HCT116 (cell line): ENCODE data around the gene HCN1. TPM values are rescaled to one million over a fixed set of nuclear protein-coding genes. Genes with fewer than 3 reads are reported as not detected.

Source experiments
- ATAC-seq: fragments of 200-7000 bp; cut with Tn5 transposase; 2 replicates; pipeline ENCODE4 v1.9.1; 2020; ENCODE audit warnings: mild to moderate bottlenecking, moderate library complexity
- BruUV-seq: library from RNA; stranded (reverse); fragments of 400-500 nt; replicated peaks from 2 replicates; lab custom pipeline; 2021; lab: Mats Ljungman, UMichigan
- CTCF ChIA-PET: fragments of 300-600 bp; sonication (Branson Sonifier 250); formaldehyde crosslinking; loops from one replicate; lab custom pipeline; 2021; ENCODE audit warnings: antibody characterized with exemption; lab: Charles Lee
- POLR2A ChIA-PET: fragments of 300-600, 350-600 bp; sonication (Branson Sonifier 250); formaldehyde crosslinking; loops from one replicate; lab custom pipeline; 2021; ENCODE audit warnings: antibody characterized with exemption; lab: Charles Lee
- RAD21 ChIA-PET, 2 experiments: fragments of 300-600 bp; sonication (Branson Sonifier 250); formaldehyde crosslinking; loops; one replicate each; lab custom pipeline; 2023; ENCODE audit warnings: low total read pairs in 2 of 2; ENCODE audit not compliant: uncharacterized antibody in 2 of 2, unreplicated experiment in 2 of 2, low non-redundant PET in 1 of 2; lab: Charles Lee
- DNase-seq: peaks from one replicate; pipeline ENCODE4 v3.0.0-alpha.2; 2010; ENCODE audit warnings: low read depth, low spot score
- H2AFZ ChIP-seq: fragments of 200-600 bp; shearing (Covaris generic), sonication (generic); 2 replicates; pipeline ENCODE4 v1.6.1; 2017; ENCODE audit warnings: low read depth, mixed run types, mixed read lengths, antibody characterized with exemption, low read length; ENCODE audit not compliant: poor library complexity, severe bottlenecking
- H3K27ac ChIP-seq: 2 replicates; pipeline ENCODE4 v1.5.1; 2012; ENCODE audit warnings: low read depth, low read length
- H3K27me3 ChIP-seq: fragments of 200-600 bp; sonication (generic); 2 replicates; pipeline ENCODE4 v1.6.1; 2016; ENCODE audit warnings: mixed run types, low read length, mixed read lengths; ENCODE audit not compliant: insufficient read depth
- H3K36me3 ChIP-seq, 2 experiments: fragments of 200-500 bp in 1 of 2; fragments of 200-600 bp in 1 of 2; sonication (Bioruptor generic) in 1 of 2; sonication (generic) in 1 of 2; 2 replicates each; pipeline versions ENCODE4 v1.5.1 to v1.6.1; 2014 to 2016; ENCODE audit warnings: low read length in 2 of 2, inconsistent platforms in 1 of 2, mixed read lengths in 1 of 2, mixed run types in 1 of 2; ENCODE audit not compliant: insufficient read depth in 2 of 2, control insufficient read depth in 1 of 2
- H3K4me1 ChIP-seq, 2 experiments: fragments of 200-600 bp in 1 of 2; sonication (generic) in 1 of 2; 2 replicates each; pipeline versions ENCODE4 v1.5.1 to v1.6.1; 2012 to 2017; ENCODE audit warnings: low read length in 2 of 2, inconsistent platforms in 1 of 2, mild to moderate bottlenecking in 1 of 2, mixed read lengths in 1 of 2, mixed run types in 1 of 2, moderate library complexity in 1 of 2; ENCODE audit not compliant: insufficient read depth in 2 of 2, control insufficient read depth in 1 of 2
- H3K4me2 ChIP-seq: fragments of 200-600 bp; sonication (generic); 2 replicates; pipeline ENCODE4 v1.6.1; 2017; ENCODE audit warnings: mixed run types, low read length, mixed read lengths
- H3K4me3 ChIP-seq, 2 experiments: fragments of 200-600 bp in 1 of 2; sonication (generic) in 1 of 2; replicated peaks in 1 of 2; 2 replicates each; pipeline ENCODE4 v1.5.1; 2011 to 2016; ENCODE audit warnings: low read length in 2 of 2, control low read depth in 1 of 2, low read depth in 1 of 2, mild to moderate bottlenecking in 1 of 2, mixed read lengths in 1 of 2, mixed run types in 1 of 2
- H3K79me2 ChIP-seq: fragments of 200-600 bp; sonication (generic); 2 replicates; pipeline ENCODE4 v1.6.1; 2017; ENCODE audit warnings: mild to moderate bottlenecking, mixed run types, low read length, moderate library complexity, mixed read lengths; ENCODE audit not compliant: insufficient read depth
- H3K9ac ChIP-seq: fragments of 200-600 bp; sonication (generic); 2 replicates; pipeline ENCODE4 v1.6.1; 2016; ENCODE audit warnings: low read length, mixed read lengths
- H3K9me2 ChIP-seq: fragments of 200-600 bp; sonication (generic), shearing (Covaris generic); 2 replicates; pipeline ENCODE4 v1.6.1; 2017; ENCODE audit warnings: mixed run types, mild to moderate bottlenecking, moderate library complexity; ENCODE audit not compliant: insufficient read depth
- H3K9me3 ChIP-seq, 2 experiments: fragments of 200-500 bp in 1 of 2; fragments of 200-600 bp in 1 of 2; sonication (Bioruptor generic) in 1 of 2; sonication (generic) in 1 of 2; 2 replicates each; pipeline ENCODE4 v1.6.1; 2014 to 2017; ENCODE audit warnings: low read length in 2 of 2, mixed read lengths in 2 of 2, inconsistent platforms in 1 of 2, low read depth in 1 of 2, mild to moderate bottlenecking in 1 of 2, mixed run types in 1 of 2, moderate library complexity in 1 of 2; ENCODE audit not compliant: control insufficient read depth in 1 of 2, insufficient read depth in 1 of 2
- H4K20me1 ChIP-seq: fragments of 200-600 bp; sonication (generic), shearing (Covaris generic); 2 replicates; pipeline ENCODE4 v1.6.1; 2017; ENCODE audit warnings: mixed run types, mild to moderate bottlenecking, moderate library complexity; ENCODE audit not compliant: insufficient read depth
- CEBPB ChIP-seq: IDR thresholded peaks from 2 replicates; pipeline ENCODE4 v1.6.1; 2012; ENCODE audit warnings: low read depth
- ELF1 ChIP-seq: IDR thresholded peaks from 2 replicates; pipeline ENCODE4 v1.6.1; 2012; ENCODE audit warnings: low read depth, borderline replicate concordance
- EZH2 ChIP-seq: fragments of 200-600 bp; sonication (generic); IDR thresholded peaks from 2 replicates; pipeline ENCODE4 v1.6.1; 2017; ENCODE audit warnings: antibody characterized with exemption, mixed run types
- EZH2phosphoT487 ChIP-seq: fragments of 200-600 bp; IDR thresholded peaks from 2 replicates; pipeline ENCODE4 v1.6.1; 2018; ENCODE audit warnings: antibody characterized with exemption, borderline replicate concordance
- FOSL1 ChIP-seq: IDR thresholded peaks from 2 replicates; pipeline ENCODE4 v1.6.1; 2012; ENCODE audit warnings: low read depth
- JUND ChIP-seq: IDR thresholded peaks from 2 replicates; pipeline ENCODE4 v1.6.1; 2012
- RAD21 ChIP-seq: IDR thresholded peaks from 2 replicates; pipeline ENCODE4 v1.6.1; 2012; ENCODE audit warnings: low read depth, mild to moderate bottlenecking
- SRF ChIP-seq: IDR thresholded peaks from 2 replicates; pipeline ENCODE4 v1.6.1; 2012; ENCODE audit warnings: low read depth
- ZFX ChIP-seq: fragments of 450-650 bp; IDR thresholded peaks from 2 replicates; pipeline ENCODE4 v1.6.1; 2017
- ZNF274 ChIP-seq: fragments of 200-500 bp; sonication (Bioruptor generic); IDR thresholded peaks from 2 replicates; pipeline ENCODE4 v1.6.1; 2014; ENCODE audit warnings: mild to moderate bottlenecking, low read depth, low read length, inconsistent platforms
- intact Hi-C: fragments of 100-400 bp; cut with micrococcal nuclease; formaldehyde crosslinking; loops from 2 replicates; pipeline ENCODE4 v1.10.0; 2022
- total RNA-seq: library from RNA; stranded (reverse); gene quantifications from one replicate; pipeline ENCODE4 v1.2.1, GENCODE V29; 2021; ENCODE audit not compliant: unreplicated experiment
- TF ChIP-seq, protein P1 (sequence below): IDR thresholded peaks from 2 replicates; pipeline ENCODE4 v1.6.1; 2011; ENCODE audit warnings: mild to moderate bottlenecking, low read length, moderate library complexity; ENCODE audit not compliant: insufficient replicate concordance; ENCODE audit errors: extremely low read depth
- TF ChIP-seq, protein P2 (sequence below): IDR thresholded peaks from 2 replicates; pipeline ENCODE4 v1.6.1; 2012

HCN1 gene
- total RNA-seq, 1 experiment from 2014 or later, result 0.10 TPM

- ATAC-seq, result no peak
- intact Hi-C loops, result no loop called here
Measured at GRCh38 chr5:45687701-45688100, 8.5 kb downstream of the HCN1 start.

GRCh38 chr5:45686620-45687019, 9.6 kb downstream of the HCN1 start:
- H3K27me3 ChIP-seq, result no peaks in the 10 kb centered on the region
- ATAC-seq, result no peak
- H3K9ac ChIP-seq, result no peak overlapping the region
- H3K4me3 ChIP-seq, result no peak overlapping the region
- H3K4me1 ChIP-seq, result no peaks in the 10 kb centered on the region
- H3K36me3 ChIP-seq, result no peaks in the 10 kb centered on the region
- no peaks in the 10 kb centered on the region for H4K20me1 ChIP-seq
- RAD21 ChIA-PET, result no interaction called here
- intact Hi-C loops, result no loop called here
- H3K9me3 ChIP-seq, result no peaks in the 10 kb centered on the region
- H3K9me2 ChIP-seq, result no peaks in the 10 kb centered on the region
- no peak overlapping the region for H2AFZ ChIP-seq
- no peak for TF ChIP-seq ZFX
- no peak for TF ChIP-seq EZH2
- TF ChIP-seq, protein P1, sequence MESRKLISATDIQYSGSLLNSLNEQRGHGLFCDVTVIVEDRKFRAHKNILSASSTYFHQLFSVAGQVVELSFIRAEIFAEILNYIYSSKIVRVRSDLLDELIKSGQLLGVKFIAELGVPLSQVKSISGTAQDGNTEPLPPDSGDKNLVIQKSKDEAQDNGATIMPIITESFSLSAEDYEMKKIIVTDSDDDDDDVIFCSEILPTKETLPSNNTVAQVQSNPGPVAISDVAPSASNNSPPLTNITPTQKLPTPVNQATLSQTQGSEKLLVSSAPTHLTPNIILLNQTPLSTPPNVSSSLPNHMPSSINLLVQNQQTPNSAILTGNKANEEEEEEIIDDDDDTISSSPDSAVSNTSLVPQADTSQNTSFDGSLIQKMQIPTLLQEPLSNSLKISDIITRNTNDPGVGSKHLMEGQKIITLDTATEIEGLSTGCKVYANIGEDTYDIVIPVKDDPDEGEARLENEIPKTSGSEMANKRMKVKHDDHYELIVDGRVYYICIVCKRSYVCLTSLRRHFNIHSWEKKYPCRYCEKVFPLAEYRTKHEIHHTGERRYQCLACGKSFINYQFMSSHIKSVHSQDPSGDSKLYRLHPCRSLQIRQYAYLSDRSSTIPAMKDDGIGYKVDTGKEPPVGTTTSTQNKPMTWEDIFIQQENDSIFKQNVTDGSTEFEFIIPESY, result no peak
- TF ChIP-seq, protein P2, sequence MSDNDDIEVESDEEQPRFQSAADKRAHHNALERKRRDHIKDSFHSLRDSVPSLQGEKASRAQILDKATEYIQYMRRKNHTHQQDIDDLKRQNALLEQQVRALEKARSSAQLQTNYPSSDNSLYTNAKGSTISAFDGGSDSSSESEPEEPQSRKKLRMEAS, result no peak
- no peak for TF ChIP-seq ZNF274
- no peak for TF ChIP-seq JUND
- TF ChIP-seq EZH2phosphoT487, result no peak
- no peak for TF ChIP-seq FOSL1
- TF ChIP-seq ELF1, result no peak
- no peak for TF ChIP-seq SRF
- no peak for TF ChIP-seq CEBPB
- no peak for TF ChIP-seq RAD21
- no TSS peak for BruUV-seq
- no peak for DNase-seq
- H3K27ac ChIP-seq, result no peak overlapping the region
- H3K4me2 ChIP-seq, result no peak overlapping the region
- POLR2A ChIA-PET, result no interaction called here
- CTCF ChIA-PET, result no interaction called here
- no peaks in the 10 kb centered on the region for H3K79me2 ChIP-seq

More at GRCh38 chr5:45687701-45688100, 8.5 kb downstream of the HCN1 start:
- TF ChIP-seq EZH2phosphoT487 (no peak), ZFX (no peak), ELF1 (no peak), SRF (no peak)
- TF ChIP-seq, all 23 proteins: peak for 0
- Histone ChIP-seq H4K20me1 (no peaks in the 10 kb centered on the region), H3K9me2 (no peaks in the 10 kb centered on the region), H3K9me3 (no peaks in the 10 kb centered on the region), H3K27ac (no peak overlapping the region), H3K9ac (no peak overlapping the region), H3K4me2 (no peak overlapping the region), H3K27me3 (no peaks in the 10 kb centered on the region), H3K4me1 (no peaks in the 10 kb centered on the region), H3K79me2 (no peaks in the 10 kb centered on the region), H3K4me3 (no peak overlapping the region), H2AFZ (no peak overlapping the region), H3K36me3 (no peaks in the 10 kb centered on the region)
- ChIA-PET CTCF (no interaction called here), POLR2A (no interaction called here), RAD21 (no interaction called here)
- DNase-seq, result no peak
- BruUV-seq, result no TSS peak
